Measurements from ENCODE around the gene C2CD4C. TPM values are rescaled to one million over a fixed set of nuclear protein-coding genes. Genes with fewer than 3 reads are reported as not detected.

C2CD4C gene
- total and polyA plus RNA-seq, 2 experiments from 2014 or later = 2.1 to 12.5 TPM

- TF ChIP-seq ZNF462 (CRISPR knock-in tag; IDR thresholded peaks at IDR 0.05) (no peak), EZH2 (IDR thresholded peaks at IDR 0.05; ENCODE audit: low read depth, unreplicated experiment) (no peak), CTCF (conservative IDR thresholded peaks at IDR 0.05; ENCODE audit: low read depth in 2 of 2) (no peak)
Measured at GRCh38 chr19:447064-447426, 38.1 kb upstream of the C2CD4C start (continued).

- no peak overlapping the region for H2AFZ ChIP-seq
- H3K9me2 ChIP-seq (ENCODE audit: insufficient read depth) = no peaks in the 10 kb centered on the region
- Mint-ChIP-seq H3K9me3 (peaks cover 15% of the 10 kb centered on the region), H3K27ac (no peak overlapping the region), H3K27me3 (ENCODE audit: insufficient read depth, low read depth, poor library complexity) (peaks cover 16% of the 10 kb centered on the region), H3K4me3 (no peak overlapping the region), H3K4me1 (peaks cover 7% of the 10 kb centered on the region), H3K36me3 (ENCODE audit: low read depth) (no peaks in the 10 kb centered on the region)
- no peaks in the 10 kb centered on the region; the same call in 1 of the 2 replicates for H3K4me1 ChIP-seq (ENCODE audit: insufficient read depth)
- H3K36me3 ChIP-seq (ENCODE audit: insufficient read depth) = no peaks in the 10 kb centered on the region
- ATAC-seq (no peak), DNase-seq (ENCODE audit: low spot score) (no peak)
- H3K4me3 ChIP-seq = no peak overlapping the region
- no peaks in the 10 kb centered on the region for H3F3A ChIP-seq (replicated peaks; ENCODE audit: low read depth)
- H3K4me2 ChIP-seq = no peak overlapping the region
- no peaks in the 10 kb centered on the region for H3K79me2 ChIP-seq (replicated peaks; ENCODE audit: insufficient read depth)
- H3K27me3 ChIP-seq (ENCODE audit: insufficient read depth) = no peaks in the 10 kb centered on the region
- no peak overlapping the region for H3K27ac ChIP-seq (ENCODE audit: low read depth)
- no peaks in the 10 kb centered on the region for H4K20me1 ChIP-seq (replicated peaks; ENCODE audit: insufficient read depth)
- no peak for TF ChIP-seq JUNB (IDR thresholded peaks at IDR 0.05; ENCODE audit: unreplicated experiment)
- no peak for TF ChIP-seq POLR2AphosphoS5 (IDR thresholded peaks at IDR 0.05; ENCODE audit: low read depth)
- TF ChIP-seq EZH2 (IDR thresholded peaks at IDR 0.05; ENCODE audit: low read depth, unreplicated experiment) = no peak
- no peak for TF ChIP-seq NANOG (IDR thresholded peaks at IDR 0.05; ENCODE audit: borderline replicate concordance)
- no peak for TF ChIP-seq ZNF462 (CRISPR knock-in tag; IDR thresholded peaks at IDR 0.05)
Measured at GRCh38 chr19:444677-445210, 35.8 kb upstream of the C2CD4C start.
